Heart left ventricle (tissue), 13 donors: Measurements from ENCODE around the gene NCAM1.

Source experiments
- POLR2A ChIP-seq, 2 donors: fragments of 450-650 bp; IDR thresholded peaks; one replicate each; pipeline ENCODE4 v1.6.1; 2017; ENCODE audit warnings: antibody characterized with exemption in 2 of 2, mild to moderate bottlenecking in 2 of 2, moderate library complexity in 2 of 2
- TF ChIP-seq, protein P1 (sequence below), 12 donors: fragments of 200-600 bp; sonication (generic) in 4 of 12; IDR thresholded peaks; one replicate each; pipeline versions ENCODE4 v1.5.0 to v1.8.0; 2018 to 2022; ENCODE audit warnings: antibody characterized with exemption in 12 of 12, mild to moderate bottlenecking in 5 of 12
- donor health status: ischemic (EF 13 %, LVEDD 7.1; RV severe dilation, severe dysfunction).
- donor health status: DM: no; HTN: yes; CAD: no.
- donor health status: DM: no; HTN: no; CAD: no.
- donor health status: ischemic (EF 25% LVEDD 6.9; RV normal size, moderate dysfunction).
- donor health status: ischemic (EF 25% LVEDD 5.7; RV mildly dilated, moderate dysfunction).
- donor health status: ischemic (EF 35%, LVEDD 5.7; RV mildly dilated, moderate dysfunction).
- donor health status: nonischemic (EF 11% LVEDD 7.7; RV severe dilation, severe dysfunction).
- donor health status: DM: yes; HTN: yes; CAD: no.
- donor health status: PGD.
- donor health status: ischemic (EF 29% LVEDD 5.4; RV normal size, mild dysfunction).
- donor health status: nonischemic (EF 23%, LVEDD 6.1; RV moderate dilation, normal function).

DNA sequence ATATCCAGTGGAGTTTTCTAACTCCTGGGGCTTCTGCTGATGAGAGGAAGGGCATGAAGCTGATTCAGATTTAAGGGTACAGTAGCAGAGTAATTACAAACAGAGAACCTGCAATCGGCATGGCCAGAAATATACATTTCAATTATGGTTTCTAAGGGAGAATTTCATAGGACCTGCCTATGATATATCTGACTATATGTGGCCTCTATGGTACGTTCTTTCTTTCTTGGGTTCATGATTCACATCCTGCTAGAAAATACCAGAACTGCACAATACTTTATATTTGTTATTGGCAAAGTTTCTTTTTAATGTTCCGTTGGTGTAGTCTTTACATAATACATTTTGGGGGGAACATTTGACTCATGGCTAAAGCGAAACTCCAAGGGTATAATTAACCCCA, 290.1 kb downstream of the NCAM1 start:
- TF ChIP-seq, protein P1, sequence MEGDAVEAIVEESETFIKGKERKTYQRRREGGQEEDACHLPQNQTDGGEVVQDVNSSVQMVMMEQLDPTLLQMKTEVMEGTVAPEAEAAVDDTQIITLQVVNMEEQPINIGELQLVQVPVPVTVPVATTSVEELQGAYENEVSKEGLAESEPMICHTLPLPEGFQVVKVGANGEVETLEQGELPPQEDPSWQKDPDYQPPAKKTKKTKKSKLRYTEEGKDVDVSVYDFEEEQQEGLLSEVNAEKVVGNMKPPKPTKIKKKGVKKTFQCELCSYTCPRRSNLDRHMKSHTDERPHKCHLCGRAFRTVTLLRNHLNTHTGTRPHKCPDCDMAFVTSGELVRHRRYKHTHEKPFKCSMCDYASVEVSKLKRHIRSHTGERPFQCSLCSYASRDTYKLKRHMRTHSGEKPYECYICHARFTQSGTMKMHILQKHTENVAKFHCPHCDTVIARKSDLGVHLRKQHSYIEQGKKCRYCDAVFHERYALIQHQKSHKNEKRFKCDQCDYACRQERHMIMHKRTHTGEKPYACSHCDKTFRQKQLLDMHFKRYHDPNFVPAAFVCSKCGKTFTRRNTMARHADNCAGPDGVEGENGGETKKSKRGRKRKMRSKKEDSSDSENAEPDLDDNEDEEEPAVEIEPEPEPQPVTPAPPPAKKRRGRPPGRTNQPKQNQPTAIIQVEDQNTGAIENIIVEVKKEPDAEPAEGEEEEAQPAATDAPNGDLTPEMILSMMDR (IDR thresholded peaks at IDR 0.05): no peak
- no peak for TF ChIP-seq POLR2A (IDR thresholded peaks at IDR 0.05)
